Inflammatory macrophage treated with lipopolysaccharide for 1 hour (primary cell): ENCODE results near the gene LRP1.

Source experiments
- DNase-seq, 2 donors: peaks; one replicate each; pipeline ENCODE4 v3.0.0-alpha.2; 2020 to 2022

Gene LRP1

GRCh38 chr12:57127726-57128518 lies at the start of gene LRP1:
Gene LRP1 (plus strand): TSS chr12:57128483. CDS start chr12:57128965, 482 bp downstream.
- peak; percentile 73 to 80 for DNase-seq

DNA sequence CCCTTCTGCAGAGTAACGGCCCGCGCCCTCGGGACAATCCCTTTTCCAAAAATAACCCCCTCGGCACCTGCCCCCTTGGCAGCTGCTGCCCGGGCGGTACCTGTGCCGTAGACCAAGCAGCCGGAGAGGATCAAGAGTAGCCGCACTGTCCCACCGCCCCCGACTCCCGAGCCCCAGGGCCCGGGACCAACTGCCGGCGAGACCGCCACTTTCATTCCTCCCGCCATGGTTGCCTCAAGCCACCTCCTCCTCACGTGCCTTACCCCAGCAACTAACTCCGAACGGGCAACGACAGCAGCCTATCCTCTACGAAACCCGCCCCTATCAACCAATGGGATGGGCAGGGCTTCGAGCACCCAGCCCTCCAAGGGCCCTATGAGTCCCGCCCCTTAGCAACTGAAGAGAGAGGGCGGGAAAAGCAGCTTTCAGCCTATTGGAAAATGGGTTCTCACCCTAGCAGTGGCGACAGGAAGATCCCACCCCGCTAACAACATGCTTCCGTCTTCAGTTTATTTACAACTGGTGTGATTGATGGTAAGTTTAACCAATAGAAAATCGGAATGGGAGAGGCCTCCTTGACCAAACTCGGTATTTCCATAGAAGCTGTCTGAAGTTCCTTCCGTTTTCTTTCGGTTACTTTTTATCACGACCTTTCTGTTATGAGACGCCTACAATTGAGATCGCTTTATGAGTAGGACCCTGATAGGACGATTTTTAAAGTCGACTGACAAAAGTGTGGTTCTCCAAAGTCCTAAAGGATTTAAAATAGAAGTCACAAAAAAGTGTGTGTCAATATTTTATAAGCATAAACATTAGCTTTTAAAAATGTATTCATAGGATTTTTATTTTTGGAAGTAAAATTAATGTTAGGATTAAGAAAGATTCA lies 49.5 kb upstream of the LRP1 start, which contains the start of gene NEMP1:
TSS of gene NEMP1 (minus strand) at position 273 of the 886 bp plus-strand sequence. CDS start at position 227, 46 bp downstream.
- DNase-seq = peak; percentile 99 to 100

- DNase-seq = no peak
These were observed 48.5 kb upstream of the LRP1 start for GRCh38 chr12:57079821-57080220.

DNA sequence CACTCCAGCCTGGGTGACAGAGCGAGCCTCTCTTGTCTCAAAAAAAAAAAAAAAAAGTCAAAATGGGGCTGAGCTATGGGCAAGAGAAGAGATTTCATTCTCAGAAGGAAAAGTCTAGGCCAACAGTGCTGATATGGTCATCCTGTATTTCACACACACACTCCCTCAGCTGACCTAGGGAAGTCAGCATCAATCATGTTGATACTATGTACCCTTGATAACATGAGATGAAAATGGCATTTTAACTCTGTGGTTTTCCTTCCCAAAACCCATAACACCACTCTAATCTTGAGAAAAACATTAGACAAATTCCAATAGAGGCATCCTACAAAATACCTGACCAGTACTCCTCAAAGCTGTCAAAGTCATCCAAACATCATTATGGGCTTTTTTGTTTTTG lies 47.4 kb upstream of the LRP1 start:
- DNase-seq = no peak

DNA sequence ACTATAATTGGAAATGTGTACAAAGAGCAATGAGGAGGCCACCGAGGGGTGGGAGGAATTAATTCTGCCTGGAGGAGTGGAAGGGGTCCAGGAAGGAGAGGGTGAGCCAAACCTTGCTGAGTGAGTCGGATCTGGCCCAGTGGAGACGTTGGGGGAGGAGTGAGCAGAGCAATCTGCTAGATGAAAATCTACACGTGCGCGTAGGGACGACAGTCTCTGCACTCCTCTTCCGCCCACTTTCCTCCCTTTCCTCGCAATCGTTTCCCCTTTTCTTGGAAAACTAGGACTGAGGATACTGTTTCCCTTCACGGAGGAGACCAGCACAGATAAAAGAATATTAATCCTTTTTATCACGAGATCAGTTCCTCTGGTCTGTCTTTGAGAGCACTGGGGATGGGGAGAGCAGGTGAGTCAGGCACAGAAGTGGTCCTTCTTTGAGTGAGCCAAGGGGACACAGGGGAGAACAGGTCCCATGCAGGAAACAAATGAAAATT lies 42.2 kb upstream of the LRP1 start:
- DNase-seq = peak; percentile 35 to 57

- DNase-seq = peak; percentile 85
These were observed 41.7 kb upstream of the LRP1 start for GRCh38 chr12:57086493-57087009.

DNA sequence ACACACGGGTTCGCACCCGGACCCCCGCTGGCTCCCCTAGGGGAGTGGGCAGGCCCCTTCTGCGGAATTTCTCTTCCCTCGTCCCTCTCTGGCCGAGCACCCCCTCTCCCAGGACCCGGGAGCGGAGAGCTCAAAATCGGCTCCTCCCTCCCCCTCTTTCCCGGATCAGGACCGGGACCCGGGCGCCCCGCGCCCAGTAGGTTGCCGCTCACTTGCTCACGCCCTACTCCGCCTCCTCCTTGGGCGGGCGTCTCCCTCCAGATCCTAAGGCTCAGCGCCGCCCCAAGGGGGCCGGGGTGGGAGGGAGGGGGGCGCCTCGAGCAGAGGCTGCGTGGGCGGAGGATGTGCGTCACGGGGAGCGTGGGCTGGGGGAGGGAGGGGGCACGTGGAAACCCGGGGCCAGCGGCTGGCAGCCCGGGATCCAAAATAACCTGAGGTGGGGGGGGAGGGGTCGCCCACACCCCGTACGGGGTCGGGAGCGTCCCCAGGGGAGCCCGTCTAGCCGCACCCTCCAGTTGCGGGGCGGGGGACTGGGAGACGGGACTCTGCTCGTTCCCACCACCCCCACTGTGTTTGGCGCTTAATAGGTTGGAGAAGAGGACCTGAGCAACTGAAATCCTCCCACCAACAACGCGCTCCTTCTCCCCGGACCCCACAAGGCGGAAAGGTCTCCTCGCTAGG lies 41.1 kb upstream of the LRP1 start:
- DNase-seq = peak; percentile 67 to 93

DNA sequence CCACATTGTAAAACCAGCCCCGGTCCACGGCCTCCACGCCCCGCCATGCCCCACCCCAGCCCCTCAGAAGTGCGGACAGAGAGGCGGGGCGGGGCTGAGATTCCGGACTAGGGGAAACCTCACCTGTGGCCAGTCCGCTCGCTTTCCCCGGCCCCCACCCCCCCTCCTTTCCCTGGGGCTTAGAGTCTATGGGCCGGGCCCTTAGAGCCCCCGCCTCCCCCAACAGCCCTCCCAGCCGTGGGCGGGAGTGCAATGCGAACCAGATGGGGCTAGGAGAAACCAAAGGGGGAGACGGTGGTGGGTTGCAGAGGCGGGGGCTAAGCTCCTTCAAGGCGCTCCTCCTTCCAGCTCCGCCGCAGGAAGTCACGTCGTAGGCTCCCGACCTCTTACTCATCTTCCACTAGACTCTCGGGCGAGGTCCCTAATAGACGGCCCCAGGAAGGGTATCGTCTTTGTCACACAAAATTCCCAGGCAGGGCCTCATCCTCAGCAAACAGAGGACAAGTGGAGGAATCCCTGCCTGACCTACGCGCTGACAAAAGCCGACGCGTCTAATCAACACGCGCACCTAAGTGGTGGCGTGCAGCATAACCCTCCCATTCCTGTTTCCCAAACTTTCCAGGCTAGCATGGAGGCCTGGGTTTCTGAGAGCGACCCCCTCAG lies 40.5 kb upstream of the LRP1 start:
- DNase-seq = peak; percentile 76 to 90

DNA sequence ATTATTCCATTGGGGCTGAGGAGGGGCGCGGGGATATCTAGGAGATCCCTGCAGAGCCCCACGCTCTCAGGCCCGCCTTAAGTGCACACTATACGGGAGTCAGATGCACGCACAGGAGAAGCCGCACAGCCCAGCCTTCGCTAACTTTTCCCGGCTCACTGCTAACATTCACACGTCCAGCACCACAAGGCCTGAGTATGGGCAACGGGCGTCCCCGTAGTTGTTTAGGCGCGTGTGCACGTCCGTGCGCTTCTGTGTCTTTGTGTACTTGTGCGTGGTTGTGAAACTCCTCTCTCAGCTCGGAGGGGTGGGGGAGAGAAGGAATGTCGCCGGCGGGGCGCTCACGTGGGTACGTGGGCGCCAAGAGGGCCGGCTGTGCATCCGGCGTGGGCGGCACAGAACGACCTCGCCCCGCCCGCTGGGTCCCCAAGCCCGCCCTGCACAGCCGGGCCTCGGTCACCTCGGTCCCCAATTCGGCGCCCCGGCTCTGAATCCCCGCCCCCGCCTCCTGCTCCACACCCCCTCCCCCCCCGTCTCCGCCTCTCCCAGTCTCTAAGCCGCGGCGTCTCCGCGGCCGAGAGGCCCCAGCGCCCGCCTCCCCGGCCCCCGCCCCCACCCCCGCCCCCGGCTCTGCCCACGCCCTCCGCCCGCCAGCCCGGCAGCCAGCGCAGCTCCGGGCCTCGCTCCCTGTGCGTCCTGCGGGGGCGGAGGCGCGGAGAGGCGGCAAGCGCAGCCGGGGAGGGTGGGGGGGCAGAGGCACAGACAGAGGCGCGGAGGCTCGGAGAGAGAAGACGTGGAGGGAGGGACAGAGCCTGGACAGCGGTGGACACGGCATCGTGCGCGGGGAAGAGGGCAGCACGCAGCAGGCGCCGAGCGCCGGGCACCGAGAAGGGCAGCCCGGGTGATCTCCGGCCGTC lies 39.7 kb upstream of the LRP1 start, which contains the start of gene NAB2:
TSS of gene NAB2 (plus strand) at position 761 of the 917 bp plus-strand sequence. CDS start 158 bp downstream, outside the sequence.
- DNase-seq = peak; percentile 86 to 88

- peak; percentile 24 for DNase-seq
These were observed 38.7 kb upstream of the LRP1 start for GRCh38 chr12:57089271-57090245.

DNA sequence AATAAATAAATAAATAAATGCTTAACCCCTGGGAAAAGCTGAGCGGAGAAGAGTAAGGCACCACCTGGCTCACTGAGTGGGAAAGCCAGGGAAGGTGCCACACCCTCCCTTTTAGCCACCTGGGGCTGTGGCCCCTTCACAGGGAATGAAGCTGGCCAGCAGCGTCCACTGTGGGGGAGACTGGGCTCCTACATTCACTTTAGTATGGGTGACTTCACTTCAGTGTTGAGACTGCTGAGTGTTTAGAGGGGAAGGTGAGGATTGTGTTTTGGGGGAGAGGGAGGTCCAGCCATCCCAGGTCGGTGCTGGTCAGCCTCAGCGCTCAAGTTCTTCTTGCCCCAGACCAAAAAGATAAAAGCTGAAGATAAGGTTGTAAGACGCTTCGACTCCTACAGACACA lies 37.8 kb upstream of the LRP1 start:
- DNase-seq = no peak

- no peak for DNase-seq
These were observed 37.2 kb upstream of the LRP1 start for GRCh38 chr12:57090924-57091637.

DNA sequence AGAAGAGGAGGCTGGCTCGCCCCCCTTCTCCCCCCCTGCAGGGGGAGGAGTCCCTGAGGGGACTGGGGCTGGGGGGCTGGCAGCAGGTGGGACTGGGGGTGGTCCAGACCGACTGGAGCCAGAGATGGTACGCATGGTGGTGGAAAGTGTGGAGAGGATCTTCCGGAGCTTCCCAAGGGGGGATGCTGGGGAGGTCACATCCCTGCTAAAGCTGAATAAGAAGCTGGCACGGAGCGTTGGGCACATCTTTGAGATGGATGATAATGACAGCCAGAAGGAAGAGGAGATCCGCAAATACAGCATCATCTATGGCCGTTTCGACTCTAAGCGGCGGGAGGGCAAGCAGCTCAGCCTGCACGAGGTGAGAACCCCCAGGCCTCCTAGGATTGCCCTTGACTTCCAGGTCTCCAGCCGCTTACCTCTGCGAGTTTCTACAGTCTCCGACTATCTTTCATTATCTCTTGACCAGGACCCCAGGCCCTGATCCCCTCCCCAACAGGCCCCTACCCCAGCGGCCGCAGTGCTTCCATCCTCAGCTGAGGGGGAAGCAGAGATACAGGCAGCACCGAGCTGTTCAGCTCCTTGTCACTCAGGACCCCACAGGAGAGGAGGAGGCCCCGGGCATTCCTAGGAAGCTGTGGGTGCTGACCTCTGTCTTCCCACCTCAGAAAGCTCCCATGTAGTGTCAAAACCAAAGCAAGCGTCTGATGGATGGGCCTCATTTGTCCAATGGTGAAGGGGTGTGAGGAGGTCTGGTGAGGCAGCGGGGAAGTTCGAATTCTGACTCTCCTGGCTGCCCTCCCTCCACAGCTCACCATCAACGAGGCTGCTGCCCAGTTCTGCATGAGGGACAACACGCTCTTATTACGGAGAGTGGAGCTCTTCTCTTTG lies 36.4 kb upstream of the LRP1 start:
- DNase-seq = no peak

- DNase-seq = no peak
These were observed 35.8 kb upstream of the LRP1 start for GRCh38 chr12:57092529-57092862.

DNA sequence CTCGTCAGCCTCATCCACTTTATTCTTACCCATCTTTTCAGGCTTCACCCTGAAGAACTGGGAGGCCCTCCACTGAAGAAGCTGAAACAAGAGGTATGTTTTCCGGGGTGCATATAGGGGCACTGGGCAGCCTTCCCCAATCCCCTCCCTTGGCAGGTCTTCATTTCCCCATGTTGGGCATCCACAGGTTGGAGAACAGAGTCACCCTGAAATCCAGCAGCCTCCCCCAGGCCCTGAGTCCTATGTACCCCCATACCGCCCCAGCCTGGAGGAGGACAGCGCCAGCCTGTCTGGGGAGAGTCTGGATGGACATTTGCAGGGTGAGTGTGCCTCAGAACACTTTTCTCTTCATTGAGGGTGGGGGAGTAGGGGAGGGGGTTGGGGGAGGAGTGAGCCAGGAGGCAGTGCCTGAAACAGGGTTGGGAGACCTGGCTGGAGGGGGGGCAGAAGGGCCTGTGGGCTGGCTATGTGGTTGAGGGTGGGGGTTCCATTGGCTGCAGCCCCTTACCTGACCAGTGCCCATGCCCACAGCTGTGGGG lies 35.3 kb upstream of the LRP1 start:
- DNase-seq = no peak

DNA sequence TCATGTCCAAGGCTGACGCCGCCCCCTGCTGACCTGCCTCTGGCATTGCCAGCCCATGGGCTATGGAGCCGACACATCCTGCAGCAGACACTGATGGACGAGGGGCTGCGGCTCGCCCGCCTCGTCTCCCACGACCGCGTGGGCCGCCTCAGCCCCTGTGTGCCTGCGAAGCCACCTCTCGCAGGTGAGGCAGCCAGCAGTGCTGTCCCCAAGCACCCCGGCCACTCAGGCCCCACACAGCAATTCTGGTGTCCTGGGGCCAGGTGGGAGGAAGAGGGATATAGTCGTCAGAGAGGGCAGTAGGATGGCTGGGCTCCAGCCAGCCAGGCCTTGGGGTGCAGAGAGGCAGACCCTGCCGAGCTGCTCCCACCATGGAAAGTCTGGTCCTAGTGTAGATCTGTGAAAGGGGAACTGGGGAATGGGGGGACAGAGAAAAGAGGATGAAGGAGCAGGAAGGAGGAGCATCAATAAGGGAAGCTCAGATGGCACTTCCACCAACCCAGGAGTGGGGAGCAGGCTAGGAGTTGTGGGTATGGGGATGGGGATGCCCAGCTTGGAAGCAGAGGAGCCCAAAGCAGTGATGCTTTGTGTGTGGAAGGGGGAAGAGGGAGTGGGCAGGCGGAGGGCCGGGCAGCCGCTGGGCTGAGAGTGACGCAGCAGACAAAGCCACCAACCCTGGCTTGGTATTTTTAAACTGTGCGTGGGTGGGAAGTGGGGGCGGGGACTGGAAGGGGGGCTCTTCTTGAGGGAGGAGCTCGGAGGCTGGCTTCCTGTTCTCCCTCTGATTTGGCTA lies 34.7 kb upstream of the LRP1 start:
- peak; percentile 84 to 88 for DNase-seq
